Measurements from ENCODE around the gene TNS3. TPM values are rescaled to one million over a fixed set of nuclear protein-coding genes. Genes with fewer than 3 reads are reported as not detected.
A peak's percentile ranks its signal among the peaks of the same experiment; 100 is the strongest.

Gene TNS3
- total and polyA plus RNA-seq, 2 of the 13 experiments (the other 11 are each of a cell fraction or from before 2014, with no cell fraction given) = 52.9 to 55.7 TPM

GRCh38 chr7:47535035-47535703, 46.7 kb downstream of the TNS3 start (continued):
- TF ChIP-seq HDAC2 (CRISPR knock-in tag; IDR thresholded peaks at IDR 0.05) = peak; percentile 84
- TF ChIP-seq FOXP1 (IDR thresholded peaks at IDR 0.05) = 0 out of 2 replicates have a peak, but pooled peaks have one; percentile 16
- peak; percentile 60; the same call in 1 of the 2 replicates for TF ChIP-seq FOXP1 (CRISPR knock-in tag; IDR thresholded peaks at IDR 0.05)
- TF ChIP-seq, protein P1, sequence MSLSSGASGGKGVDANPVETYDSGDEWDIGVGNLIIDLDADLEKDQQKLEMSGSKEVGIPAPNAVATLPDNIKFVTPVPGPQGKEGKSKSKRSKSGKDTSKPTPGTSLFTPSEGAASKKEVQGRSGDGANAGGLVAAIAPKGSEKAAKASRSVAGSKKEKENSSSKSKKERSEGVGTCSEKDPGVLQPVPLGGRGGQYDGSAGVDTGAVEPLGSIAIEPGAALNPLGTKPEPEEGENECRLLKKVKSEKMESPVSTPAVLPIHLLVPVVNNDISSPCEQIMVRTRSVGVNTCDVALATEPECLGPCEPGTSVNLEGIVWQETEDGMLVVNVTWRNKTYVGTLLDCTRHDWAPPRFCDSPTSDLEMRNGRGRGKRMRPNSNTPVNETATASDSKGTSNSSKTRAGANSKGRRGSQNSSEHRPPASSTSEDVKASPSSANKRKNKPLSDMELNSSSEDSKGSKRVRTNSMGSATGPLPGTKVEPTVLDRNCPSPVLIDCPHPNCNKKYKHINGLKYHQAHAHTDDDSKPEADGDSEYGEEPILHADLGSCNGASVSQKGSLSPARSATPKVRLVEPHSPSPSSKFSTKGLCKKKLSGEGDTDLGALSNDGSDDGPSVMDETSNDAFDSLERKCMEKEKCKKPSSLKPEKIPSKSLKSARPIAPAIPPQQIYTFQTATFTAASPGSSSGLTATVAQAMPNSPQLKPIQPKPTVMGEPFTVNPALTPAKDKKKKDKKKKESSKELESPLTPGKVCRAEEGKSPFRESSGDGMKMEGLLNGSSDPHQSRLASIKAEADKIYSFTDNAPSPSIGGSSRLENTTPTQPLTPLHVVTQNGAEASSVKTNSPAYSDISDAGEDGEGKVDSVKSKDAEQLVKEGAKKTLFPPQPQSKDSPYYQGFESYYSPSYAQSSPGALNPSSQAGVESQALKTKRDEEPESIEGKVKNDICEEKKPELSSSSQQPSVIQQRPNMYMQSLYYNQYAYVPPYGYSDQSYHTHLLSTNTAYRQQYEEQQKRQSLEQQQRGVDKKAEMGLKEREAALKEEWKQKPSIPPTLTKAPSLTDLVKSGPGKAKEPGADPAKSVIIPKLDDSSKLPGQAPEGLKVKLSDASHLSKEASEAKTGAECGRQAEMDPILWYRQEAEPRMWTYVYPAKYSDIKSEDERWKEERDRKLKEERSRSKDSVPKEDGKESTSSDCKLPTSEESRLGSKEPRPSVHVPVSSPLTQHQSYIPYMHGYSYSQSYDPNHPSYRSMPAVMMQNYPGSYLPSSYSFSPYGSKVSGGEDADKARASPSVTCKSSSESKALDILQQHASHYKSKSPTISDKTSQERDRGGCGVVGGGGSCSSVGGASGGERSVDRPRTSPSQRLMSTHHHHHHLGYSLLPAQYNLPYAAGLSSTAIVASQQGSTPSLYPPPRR (CRISPR knock-in tag; IDR thresholded peaks at IDR 0.05; ENCODE audit: borderline replicate concordance) = peak; percentile 68; the same call in 1 of the 2 replicates
- 0 out of 2 replicates have a peak, but pooled peaks have one; percentile 7 for TF ChIP-seq KDM1A (CRISPR knock-in tag; IDR thresholded peaks at IDR 0.05)
- no peak for TF ChIP-seq RARG (CRISPR knock-in tag; IDR thresholded peaks at IDR 0.05; ENCODE audit: low read depth)
- TF ChIP-seq EP300 (IDR thresholded peaks at IDR 0.05; ENCODE audit: low read depth in 2 of 2, low read length in 2 of 2) = peak in 1 of 2 experiments; percentile 74; a peak in 2 of 4 replicates
- no peak for TF ChIP-seq EP300 (CRISPR knock-in tag; IDR thresholded peaks at IDR 0.05; ENCODE audit: borderline replicate concordance)
- TF ChIP-seq RARA (CRISPR knock-in tag; IDR thresholded peaks at IDR 0.05) = peak; percentile 84
- TF ChIP-seq ATF1 (CRISPR knock-in tag; IDR thresholded peaks at IDR 0.05) = no peak
- no peak for TF ChIP-seq IKZF4 (CRISPR knock-in tag; IDR thresholded peaks at IDR 0.05; ENCODE audit: borderline replicate concordance, low read depth, not compliant biosample characterization)
- TF ChIP-seq ZNF280D (CRISPR knock-in tag; IDR thresholded peaks at IDR 0.05) = peak; percentile 81; the same call in 1 of the 2 replicates
- TF ChIP-seq SOX5 (CRISPR knock-in tag; IDR thresholded peaks at IDR 0.05; ENCODE audit: borderline replicate concordance) = peak; percentile 72; the same call in 1 of the 2 replicates
- peak; percentile 15; the same call in 1 of the 2 replicates for TF ChIP-seq TBX3 (IDR thresholded peaks at IDR 0.05; ENCODE audit: borderline replicate concordance)
- 0 out of 2 replicates have a peak, but pooled peaks have one; percentile 49 for TF ChIP-seq HOXA5 (CRISPR knock-in tag; IDR thresholded peaks at IDR 0.05)
- TF ChIP-seq ZMYM3 (CRISPR knock-in tag; IDR thresholded peaks at IDR 0.05) = 0 out of 2 replicates have a peak, but pooled peaks have one; percentile 38
- TF ChIP-seq TRIM24 (CRISPR knock-in tag; IDR thresholded peaks at IDR 0.05) = no peak
- TF ChIP-seq ISL2 (CRISPR knock-in tag; IDR thresholded peaks at IDR 0.05) = peak; percentile 82
- TF ChIP-seq CEBPB (IDR thresholded peaks at IDR 0.05; ENCODE audit: borderline replicate concordance, low read depth, low read length) = peak; percentile 69
- peak; percentile 53; the same call in 1 of the 2 replicates for TF ChIP-seq ZMYM4 (CRISPR knock-in tag; IDR thresholded peaks at IDR 0.05)
- peak; percentile 95 for TF ChIP-seq HNF4A (CRISPR knock-in tag; IDR thresholded peaks at IDR 0.05)

All from HepG2 (cell line).